Heart left ventricle (tissue), 16 donors: ENCODE data around the gene GYG1. TPM values are rescaled to one million over a fixed set of nuclear protein-coding genes. Genes with fewer than 3 reads are reported as not detected.

Experiments used
- ATAC-seq, 4 donors: fragments of 200-7000 bp; cut with Tn5 transposase; one replicate each; pipeline ENCODE4 v1.9.1; 2020 to 2022; ENCODE audit warnings: moderate library complexity in 4 of 4, mild to moderate bottlenecking in 3 of 4, moderate number of reproducible peaks in 1 of 4
- DNase-seq, 5 donors: peaks; one replicate each; pipeline ENCODE4 v3.0.0-alpha.2; 2020
- H3K27ac ChIP-seq, 12 donors: fragments of 200-600 bp; sonication (generic) in 4 of 12; one replicate each; pipeline versions ENCODE4 v1.5.0 to v1.8.0; 2016 to 2022; ENCODE audit warnings: mild to moderate bottlenecking in 2 of 12
- H3K27me3 ChIP-seq, 9 donors: fragments of 200-600 bp; sonication (generic) in 2 of 9; one replicate each; pipeline versions ENCODE4 v1.5.1 to v1.8.0; 2016 to 2022; ENCODE audit warnings: mild to moderate bottlenecking in 3 of 9
- H3K36me3 ChIP-seq, 9 donors: fragments of 200-600 bp; sonication (generic) in 2 of 9; one replicate each; pipeline versions ENCODE4 v1.5.0 to v1.8.0; 2018 to 2022; ENCODE audit warnings: mild to moderate bottlenecking in 2 of 9
- H3K4me1 ChIP-seq, 12 donors: fragments of 200-600 bp; sonication (generic) in 4 of 12; one replicate each; pipeline versions ENCODE4 v1.5.0 to v1.8.0; 2016 to 2022; ENCODE audit warnings: mild to moderate bottlenecking in 3 of 12
- H3K4me3 ChIP-seq, 12 donors: fragments of 200-600 bp; sonication (generic) in 4 of 12; one replicate each; pipeline versions ENCODE4 v1.5.0 to v1.8.0; 2017 to 2022; ENCODE audit warnings: mild to moderate bottlenecking in 9 of 12, moderate library complexity in 4 of 12
- H3K9me3 ChIP-seq, 12 donors: fragments of 200-600 bp; sonication (generic) in 4 of 12; one replicate each; pipeline versions ENCODE4 v1.5.0 to v1.8.0; 2016 to 2022; ENCODE audit warnings: mild to moderate bottlenecking in 1 of 12
- CTCF ChIP-seq, 12 donors: fragments of 200-600 bp; sonication (generic) in 4 of 12; IDR thresholded peaks; one replicate each; pipeline versions ENCODE4 v1.5.0 to v1.8.0; 2018 to 2022; ENCODE audit warnings: antibody characterized with exemption in 12 of 12, mild to moderate bottlenecking in 5 of 12
- POLR2A ChIP-seq, 2 donors: fragments of 450-650 bp; IDR thresholded peaks; one replicate each; pipeline ENCODE4 v1.6.1; 2017; ENCODE audit warnings: antibody characterized with exemption in 2 of 2, mild to moderate bottlenecking in 2 of 2, moderate library complexity in 2 of 2
- WGBS, 4 donors: extraction: QIAGEN DNeasy Blood & Tissue Kit in 2 of 4; methylation state at CpG; one replicate each; pipeline versions ENCODE4 v1.1.5 to v1.1.7; 2013 to 2018; 5-methylcytosine and 5-hydroxymethylcytosine counted together
- intact Hi-C, 10 donors: fragments of 100-400 bp; cut with DNase I; formaldehyde crosslinking; loops; one replicate each; pipeline versions ENCODE4 v1.11.1 to v1.14.2; 2022
- polyA plus RNA-seq, 2 donors: library from polyadenylated mRNA; stranded (reverse); fragments of 200-250 nt; gene quantifications; one replicate each; pipeline ENCODE4 v1.2.3, GENCODE V29; 2013
- total RNA-seq, 9 donors: library from RNA; depleted of rRNA in 2 of 9; stranded (reverse); fragments of >200 nt in 2 of 9; fragmentation: NEBNext Ultra II Directional in 3 of 9; extraction: Animal tissue kit (Norgen Biotek cat#: 25700) in 3 of 9; gene quantifications; one replicate each; pipeline versions ENCODE4 v1.1.0 to v1.2.4, GENCODE V29; 2016 to 2023
- donor health status: ischemic (EF 13 %, LVEDD 7.1; RV severe dilation, severe dysfunction).
- donor health status: healthy with polysubstance abuse.
- donor health status: DM: no; HTN: yes; CAD: no.
- donor health status: DM: no; HTN: no; CAD: no.
- donor health status: ischemic (EF 25% LVEDD 6.9; RV normal size, moderate dysfunction).
- donor health status: ischemic (EF 25% LVEDD 5.7; RV mildly dilated, moderate dysfunction).
- donor health status: healthy.
- donor health status: DM: yes; HTN: yes; CAD: no.
- donor health status: ischemic (EF 35%, LVEDD 5.7; RV mildly dilated, moderate dysfunction).
- donor health status: nonischemic (EF 11% LVEDD 7.7; RV severe dilation, severe dysfunction).
- donor health status: DM: yes; HTN: yes; CAD: no.
- donor health status: PGD.
- donor health status: ischemic (EF 29% LVEDD 5.4; RV normal size, mild dysfunction).
- donor health status: nonischemic (EF 23%, LVEDD 6.1; RV moderate dilation, normal function).

GYG1 gene
- total and polyA plus RNA-seq, 11 donors, result 78.2 to 313 (median 144) TPM

- no peak overlapping the region for H3K4me3 ChIP-seq
- ATAC-seq, result no peak
- peak overlapping the region in 4 of 12 donors; percentile 0 to 87 (median 46) for H3K27ac ChIP-seq
Observed at GRCh38 chr3:148954981-148955380, 36.4 kb upstream of the GYG1 start.

GRCh38 chr3:148955544-148956346, 35.6 kb upstream of the GYG1 start:
- peak in 3 of 5 donors; percentile 34 to 54 (median 53) for DNase-seq
- Histone ChIP-seq H3K4me3 (no peak overlapping the region), H3K9me3 (no peaks in the 10 kb centered on the region), H3K36me3 (no peaks in the 10 kb centered on the region), H3K27me3 (no peaks in the 10 kb centered on the region), H3K27ac (peak overlapping the region; percentile 45 to 87 (median 70)), H3K4me1 (peaks cover 0 to 11% (median 2%) of the 10 kb centered on the region in 12 donors)
- TF ChIP-seq POLR2A (IDR thresholded peaks at IDR 0.05), result no peak
- TF ChIP-seq CTCF (IDR thresholded peaks at IDR 0.05), result peak; percentile 40 to 74 (median 64)
- 49 to 58% (median 52%) methylated on average over 12 of the region's 12 CpGs for WGBS, 4 donors
- intact Hi-C loops, result loop anchor here (1.0 to 10.0 kb wide), 13 partner anchors 35 to 519 kb away; partner anchors contain the start of genes GYG1 (in 1 of the 10), HLTF (in 1 of the 10) and TM4SF4 (in 1 of the 10)
- peak; percentile 75 to 92 (median 90) for ATAC-seq

More at GRCh38 chr3:148954981-148955380, 36.4 kb upstream of the GYG1 start:
- Histone ChIP-seq H3K4me1 (peaks cover 0 to 11% (median 2%) of the 10 kb centered on the region in 12 donors), H3K27me3 (no peaks in the 10 kb centered on the region), H3K36me3 (no peaks in the 10 kb centered on the region), H3K9me3 (no peaks in the 10 kb centered on the region)
- no peak for DNase-seq
- intact Hi-C loops, result loop anchor here (1.0 to 10.0 kb wide), 11 partner anchors 67 to 520 kb away; partner anchors contain the start of genes HLTF (in 1 of the 10) and TM4SF4 (in 1 of the 10)
- no peak for TF ChIP-seq POLR2A (IDR thresholded peaks at IDR 0.05)
- no peak for TF ChIP-seq CTCF (IDR thresholded peaks at IDR 0.05)
- 63 to 77% (median 68%) methylated on average over 4 of the region's 4 CpGs for WGBS, 4 donors

GRCh38 chr3:148957586-148957985, 33.8 kb upstream of the GYG1 start:
- Histone ChIP-seq H3K36me3 (no peaks in the 10 kb centered on the region), H3K4me3 (no peak overlapping the region), H3K9me3 (no peaks in the 10 kb centered on the region), H3K27ac (peak overlapping the region in 1 of 12 donors; percentile 87), H3K27me3 (no peaks in the 10 kb centered on the region), H3K4me1 (peaks cover 0 to 11% (median 2%) of the 10 kb centered on the region in 12 donors)
- DNase-seq (no peak), ATAC-seq (peak in 2 of 4 donors; percentile 36 to 45)
- intact Hi-C loops, result loop anchor here in 9 of 10 donors (2.0 to 10.0 kb wide), 11 partner anchors 33 to 517 kb away; partner anchors contain the start of genes GYG1 (in 1 of the 9), HLTF (in 1 of the 9) and TM4SF4 (in 1 of the 9)
- 48 to 77% (median 67%) methylated on average over 2 of the region's 2 CpGs for WGBS, 4 donors
- TF ChIP-seq POLR2A (IDR thresholded peaks at IDR 0.05) (no peak), CTCF (IDR thresholded peaks at IDR 0.05) (peak in 10 of 12 donors; percentile 15 to 48 (median 35))

GRCh38 chr3:148958696-148959095, 32.6 kb upstream of the GYG1 start:
- no peak overlapping the region for H3K4me3 ChIP-seq
- ATAC-seq, result no peak
- no peaks in the 10 kb centered on the region for H3K27me3 ChIP-seq
- peaks cover 0 to 11% (median 2%) of the 10 kb centered on the region in 12 donors for H3K4me1 ChIP-seq
- H3K9me3 ChIP-seq, result no peaks in the 10 kb centered on the region
- H3K27ac ChIP-seq, result peak overlapping the region in 1 of 12 donors; percentile 87
- no peak for DNase-seq
- no peak for TF ChIP-seq CTCF (IDR thresholded peaks at IDR 0.05)
- TF ChIP-seq POLR2A (IDR thresholded peaks at IDR 0.05), result no peak
- H3K36me3 ChIP-seq, result no peaks in the 10 kb centered on the region
- intact Hi-C loops, result loop anchor here in 8 of 10 donors (5.0 to 10.0 kb wide), 8 partner anchors 64 to 516 kb away; partner anchors contain the start of genes HLTF (in 1 of the 8) and TM4SF4 (in 1 of the 8)
- 54 to 68% (median 61%) methylated on average over 1 of the region's 1 CpG for WGBS, 4 donors
